HG03095 (cell line): ENCODE data around the gene CPEB3.
"Not testable (repeated sequence)": the region's sequence is repeated elsewhere in the genome, so short reads cannot be mapped to it uniquely, and the experiment has no call there.

Source experiments
- ATAC-seq: cut with Tn5 transposase; IDR thresholded peaks from one replicate; pipeline ENCODE4 v1.9.1; 2021; ENCODE audit warnings: moderate library complexity; ENCODE audit not compliant: unreplicated experiment

CPEB3 gene

DNA sequence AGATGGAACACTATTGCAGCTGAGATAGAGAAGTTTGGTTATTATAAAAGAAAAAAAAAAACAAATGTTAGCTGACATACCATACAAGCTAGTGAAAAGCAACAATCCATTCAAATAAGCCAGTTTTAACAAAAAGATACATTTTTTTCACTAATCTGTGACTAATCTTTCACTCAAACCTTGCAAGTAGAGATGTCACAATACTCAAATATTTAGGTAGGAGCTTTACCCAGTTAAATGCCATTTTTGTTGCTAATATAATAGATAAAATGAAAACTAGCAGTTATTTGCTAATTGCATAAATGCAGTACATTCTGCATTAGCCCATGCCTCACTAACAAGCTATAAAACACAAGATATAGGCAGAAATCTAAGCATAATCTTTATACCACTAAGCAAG lies 243.7 kb downstream of the CPEB3 start:
- no peak for ATAC-seq

DNA sequence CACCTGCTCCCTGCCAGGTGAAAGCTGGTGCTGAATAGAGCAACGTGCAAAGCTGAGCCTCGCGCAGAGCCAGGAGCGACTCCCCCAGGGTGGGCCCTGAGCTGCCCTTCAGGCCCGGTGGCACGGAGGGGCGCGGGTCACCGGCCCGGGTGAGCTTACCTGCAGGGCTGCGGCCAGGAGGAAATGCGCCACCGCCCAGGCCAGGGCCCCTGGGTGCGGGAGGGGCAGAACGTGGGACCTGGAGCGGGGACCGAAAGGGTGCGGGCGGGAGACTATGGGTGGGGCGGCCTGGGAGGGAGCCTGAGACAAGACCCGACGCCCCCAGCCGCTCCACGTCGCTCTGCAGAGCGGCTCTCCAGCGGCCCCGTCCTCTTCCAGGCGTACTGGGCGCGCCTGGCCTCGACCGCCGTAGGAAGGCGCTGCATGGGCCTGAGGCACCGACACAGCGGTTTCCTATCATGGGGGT lies 245.2 kb downstream of the CPEB3 start:
- no peak for ATAC-seq

DNA sequence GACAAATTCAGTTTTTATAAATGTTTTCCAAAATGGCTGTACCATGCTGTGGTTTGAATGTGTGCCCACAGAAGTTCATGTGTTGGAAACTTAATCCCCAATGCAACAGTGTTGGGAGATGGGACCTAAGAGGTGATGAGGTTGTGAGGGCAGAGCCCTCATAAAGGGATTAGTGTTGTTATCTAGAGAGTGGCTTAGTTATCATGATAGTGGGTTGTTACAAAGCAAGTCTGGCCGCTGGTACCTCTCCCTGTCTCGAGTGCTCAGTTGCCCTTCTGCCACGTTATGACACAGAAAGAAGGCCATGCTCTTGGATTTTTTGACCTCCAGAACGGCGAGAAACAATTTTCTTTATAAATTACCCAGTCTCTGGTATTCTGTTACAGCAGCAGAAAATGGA lies 248.3 kb downstream of the CPEB3 start:
- ATAC-seq = no peak

DNA sequence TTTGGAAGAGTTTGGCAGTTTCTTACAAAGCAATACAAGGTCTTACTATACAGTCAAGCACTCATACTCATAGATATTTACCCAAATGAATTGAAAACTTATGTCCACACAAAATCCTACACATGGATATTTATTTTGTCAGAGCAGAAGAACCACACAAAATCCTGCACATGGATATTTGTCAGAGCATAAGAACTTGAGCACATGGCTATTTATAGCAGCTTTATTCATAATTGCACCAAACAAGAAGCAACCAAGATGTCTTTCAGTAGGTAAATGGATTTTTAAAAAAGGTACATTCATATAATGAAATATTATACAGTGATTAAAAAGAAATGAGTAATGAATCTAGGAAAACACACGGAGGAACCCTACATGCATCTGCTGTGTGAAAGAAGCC lies 251.9 kb downstream of the CPEB3 start:
- no peak for ATAC-seq

DNA sequence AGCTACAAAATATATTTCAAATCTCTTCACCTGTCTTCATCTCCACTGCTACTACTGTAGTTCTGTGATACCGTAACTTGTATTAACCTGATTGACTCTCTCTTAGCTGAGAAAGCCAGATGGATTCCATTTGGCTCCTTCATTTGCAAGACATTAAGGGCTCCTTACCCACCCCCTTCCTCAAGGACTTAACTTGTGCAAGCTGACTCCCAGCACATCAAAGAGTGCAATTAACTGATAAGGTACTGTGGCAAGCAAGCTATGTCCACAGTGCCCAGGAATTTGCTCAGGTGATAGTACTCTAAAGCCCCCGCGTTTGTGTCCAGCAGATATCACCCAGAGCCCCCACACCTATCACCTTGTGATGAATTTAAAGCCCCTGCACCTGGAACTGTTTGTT lies 257.8 kb downstream of the CPEB3 start:
- ATAC-seq = not testable (repeated sequence)

DNA sequence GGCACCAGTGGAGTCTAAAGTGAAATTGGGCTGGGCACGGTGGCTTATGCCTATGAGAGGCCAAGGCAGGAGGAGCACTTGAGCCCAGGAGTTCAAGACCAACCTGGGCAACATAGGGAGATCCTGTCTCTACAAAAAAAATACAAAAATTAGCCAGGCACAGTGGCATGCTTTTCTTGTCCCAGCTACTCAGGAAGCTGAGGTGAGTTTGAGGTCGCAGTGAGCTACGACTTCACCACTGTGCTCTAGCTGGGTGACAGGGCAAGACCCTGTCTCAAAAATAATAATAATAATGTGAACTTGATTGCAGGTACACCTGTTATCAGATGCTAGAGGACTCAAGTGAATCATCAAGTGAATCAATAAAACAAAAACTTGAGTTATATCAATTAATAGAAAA lies 259.3 kb downstream of the CPEB3 start:
- no peak for ATAC-seq

DNA sequence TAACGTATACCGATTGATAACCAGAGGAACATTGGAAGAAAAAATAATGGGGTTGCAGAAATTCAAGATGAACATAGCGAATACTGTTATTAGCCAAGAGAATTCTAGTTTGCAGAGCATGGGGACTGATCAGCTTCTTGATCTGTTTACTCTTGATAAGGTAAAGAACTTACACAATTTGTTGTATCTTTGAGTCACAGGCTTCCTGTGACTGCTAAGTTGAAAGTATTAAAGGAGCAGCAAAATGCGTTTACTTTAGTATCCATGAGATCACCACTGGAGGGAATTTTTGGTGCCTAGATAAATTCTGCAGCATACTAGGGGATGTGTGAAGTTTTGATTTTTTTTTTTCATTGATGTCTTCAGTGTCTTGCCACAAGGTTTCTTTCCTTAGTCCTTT lies 263.7 kb downstream of the CPEB3 start:
- no peak for ATAC-seq

DNA sequence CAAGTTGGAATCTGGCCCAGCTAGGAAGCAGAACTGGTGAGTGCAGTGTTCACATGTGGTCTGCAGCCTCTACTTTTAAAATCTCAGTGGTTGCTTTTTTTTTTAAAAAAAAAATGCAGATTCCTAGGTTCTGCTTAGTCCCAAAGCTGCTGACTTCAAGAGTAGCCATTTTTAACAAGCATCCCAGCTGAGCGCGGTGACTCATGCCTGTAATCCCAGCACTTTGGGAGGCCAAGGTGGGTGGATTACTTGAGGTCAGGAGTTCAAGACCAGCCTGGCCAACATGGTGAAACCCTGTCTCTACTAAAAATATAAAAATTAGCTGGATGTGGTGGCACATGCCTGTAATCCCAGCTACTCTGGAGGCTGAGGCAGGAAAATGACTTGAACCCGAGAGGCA lies 265.5 kb downstream of the CPEB3 start:
- ATAC-seq = not testable (repeated sequence)

DNA sequence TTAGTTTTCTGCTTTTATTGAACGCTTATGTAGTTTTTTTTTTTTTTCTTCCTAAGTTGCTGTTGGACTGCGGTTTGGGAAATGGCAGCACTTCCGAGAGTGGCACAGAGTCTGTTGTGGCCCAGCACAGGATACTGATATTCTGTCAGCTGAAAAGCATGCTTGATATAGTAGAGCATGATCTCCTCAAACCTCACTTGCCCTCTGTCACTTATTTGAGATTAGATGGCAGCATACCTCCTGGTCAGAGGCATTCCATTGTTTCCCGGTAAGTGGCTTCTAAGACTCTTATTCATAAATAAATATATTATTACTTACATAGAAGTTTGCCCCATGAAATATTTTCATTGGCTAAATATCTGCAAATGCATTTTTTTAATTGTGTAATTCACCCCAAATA lies 266.2 kb downstream of the CPEB3 start:
- no peak for ATAC-seq

DNA sequence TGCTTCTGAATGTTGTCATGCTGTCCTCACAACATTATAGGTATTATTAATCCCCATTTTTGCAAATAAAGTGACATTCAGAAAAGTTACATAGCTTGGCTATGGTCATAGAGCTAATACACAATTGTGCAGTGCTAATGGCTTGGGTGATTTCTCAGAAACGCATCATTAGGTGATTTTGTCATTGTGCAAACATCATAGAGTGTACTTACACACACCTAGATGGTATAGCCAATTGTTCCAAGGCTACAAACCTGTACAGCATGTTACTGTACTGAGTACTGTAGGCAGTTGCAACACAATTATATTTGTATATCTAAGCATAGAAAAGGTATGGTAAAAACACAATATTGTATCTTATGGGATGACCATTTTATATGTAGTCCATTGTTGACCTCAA lies 276.3 kb downstream of the CPEB3 start:
- ATAC-seq = no peak

DNA sequence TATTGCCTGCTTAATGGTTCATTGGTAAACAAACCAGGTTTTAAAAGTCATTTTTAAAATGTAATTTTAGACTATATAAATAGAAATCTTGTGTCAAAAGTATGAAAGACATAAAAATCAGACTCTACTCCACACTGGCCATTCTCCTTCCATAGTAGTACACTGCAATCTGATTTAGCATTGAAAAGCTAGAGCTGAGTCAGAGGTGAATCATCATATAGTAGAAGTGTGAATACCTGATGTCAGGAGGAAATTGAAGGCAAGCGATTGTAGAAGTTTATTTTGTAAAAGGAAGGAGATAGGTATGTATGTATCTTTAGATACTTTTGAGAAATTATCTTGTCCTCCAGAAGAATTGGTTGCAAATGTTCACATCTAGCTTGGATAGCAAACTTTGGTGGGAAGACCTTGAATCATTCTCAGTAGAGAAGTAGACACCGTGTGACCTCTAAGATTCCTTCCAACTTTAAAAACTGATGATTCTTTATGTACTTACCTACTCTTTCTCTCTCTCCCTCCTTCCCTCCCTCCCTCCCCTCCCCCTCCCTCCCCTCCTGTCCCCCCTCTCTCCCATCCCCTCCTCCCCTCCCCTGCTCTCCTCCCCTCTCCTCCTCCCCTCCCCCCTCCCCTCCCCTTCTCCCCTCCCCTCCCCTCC lies 279.2 kb downstream of the CPEB3 start:
- ATAC-seq = no peak

DNA sequence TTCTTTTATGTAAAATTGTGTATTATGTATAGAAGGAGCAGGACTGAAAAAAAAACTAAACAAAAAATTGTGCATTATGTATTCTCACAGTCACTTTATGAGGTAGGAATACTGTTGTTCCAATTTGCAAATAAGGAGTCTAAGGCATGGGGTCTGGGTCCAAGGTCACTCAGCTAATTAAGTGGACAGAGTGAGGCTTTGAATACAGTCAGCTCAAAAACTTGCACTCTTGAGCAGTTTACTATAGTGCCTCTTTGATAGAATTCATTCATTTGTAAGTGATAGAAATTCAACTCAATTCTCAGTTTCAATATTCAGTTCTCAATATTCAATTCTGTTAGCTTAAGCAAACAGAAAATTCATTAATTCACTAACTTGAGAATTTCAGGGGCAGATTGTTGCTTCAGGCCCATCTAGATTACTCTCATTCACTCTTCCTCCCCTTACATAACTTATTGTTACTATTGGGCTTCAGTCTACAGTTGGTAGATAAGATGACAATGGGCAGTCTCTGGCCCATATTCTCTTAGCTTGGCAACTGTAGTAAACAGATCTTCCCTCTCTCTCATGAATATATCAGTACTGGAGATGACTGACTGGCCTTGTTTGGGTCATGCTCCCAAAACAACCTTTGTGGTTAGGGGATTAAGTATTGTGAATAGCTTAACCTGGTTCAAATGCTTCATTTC lies 280.7 kb downstream of the CPEB3 start:
- no peak for ATAC-seq

DNA sequence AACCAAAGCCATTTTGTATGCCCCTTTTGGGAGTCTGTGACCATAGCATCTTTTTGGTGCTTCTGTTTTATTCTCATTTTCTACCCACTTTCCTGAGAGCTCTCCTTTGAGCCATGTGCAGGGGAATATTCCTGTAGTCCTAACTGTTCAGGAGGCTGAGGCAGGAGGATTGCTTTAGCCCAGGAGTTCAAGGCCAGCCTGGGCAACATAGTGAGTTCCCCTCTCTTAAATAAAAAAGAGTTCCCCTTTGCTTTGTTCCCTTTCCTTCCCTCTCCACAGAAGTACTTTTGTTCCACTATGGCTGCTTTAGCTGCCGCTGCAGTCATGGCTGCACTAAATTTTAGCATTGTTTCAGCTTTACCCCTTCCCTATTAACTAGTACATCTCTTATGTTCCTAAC lies 281.4 kb downstream of the CPEB3 start:
- no peak for ATAC-seq

DNA sequence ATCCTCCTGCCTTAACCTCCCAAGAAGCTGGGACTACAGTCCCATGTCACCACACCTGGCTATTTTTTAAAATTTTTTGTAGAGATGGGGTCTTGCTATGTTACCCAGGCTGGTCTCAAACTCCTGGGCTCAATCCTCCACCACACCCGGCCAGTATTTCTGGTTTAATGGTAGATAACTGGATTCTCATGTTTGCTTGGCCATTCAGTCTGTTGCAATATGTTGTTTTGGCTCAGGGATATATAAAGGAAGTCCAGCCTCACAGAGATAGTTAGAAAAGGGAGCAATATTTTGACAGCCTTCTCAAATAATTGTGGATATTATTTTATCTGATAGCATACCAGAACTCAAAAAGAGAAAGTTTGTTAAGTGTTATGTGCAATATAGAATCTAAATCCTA lies 284.9 kb downstream of the CPEB3 start:
- ATAC-seq = no peak

DNA sequence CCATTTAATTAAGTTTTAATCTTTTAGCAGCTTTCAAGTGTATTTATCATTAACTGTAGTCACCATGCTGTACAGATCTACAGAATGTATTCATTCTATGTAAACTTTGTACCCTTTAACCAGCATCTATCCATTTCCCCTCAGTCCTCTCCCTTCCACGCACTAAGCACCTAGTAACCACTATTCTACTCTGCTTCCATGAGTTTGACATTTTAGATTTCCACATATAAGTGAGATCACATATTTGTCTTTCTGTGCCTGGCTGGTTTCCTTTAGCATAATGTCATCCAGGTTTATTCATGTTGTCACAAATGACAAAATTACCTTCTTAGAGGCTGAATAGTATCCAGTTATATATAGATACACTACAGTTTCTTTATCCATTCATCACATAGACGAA lies 287.6 kb downstream of the CPEB3 start:
- ATAC-seq = no peak

DNA sequence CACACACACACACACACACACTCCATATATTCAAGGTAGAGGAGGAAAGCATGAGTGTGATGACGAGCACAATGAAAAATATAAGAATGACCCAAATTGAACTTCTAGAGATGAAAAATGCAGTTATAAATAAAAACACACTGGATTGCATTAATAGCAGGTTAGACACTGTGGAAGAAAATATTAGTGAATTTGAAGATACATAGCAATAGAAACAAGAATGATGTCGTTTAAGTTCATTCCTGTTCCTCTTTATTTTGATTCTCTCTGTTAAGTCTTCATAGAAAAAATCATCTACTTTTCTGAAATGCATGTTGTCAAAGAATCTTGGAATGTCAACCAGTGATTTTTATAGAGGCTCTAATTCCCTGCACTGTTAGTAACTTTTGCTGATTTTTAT lies 288.9 kb downstream of the CPEB3 start:
- no peak for ATAC-seq

DNA sequence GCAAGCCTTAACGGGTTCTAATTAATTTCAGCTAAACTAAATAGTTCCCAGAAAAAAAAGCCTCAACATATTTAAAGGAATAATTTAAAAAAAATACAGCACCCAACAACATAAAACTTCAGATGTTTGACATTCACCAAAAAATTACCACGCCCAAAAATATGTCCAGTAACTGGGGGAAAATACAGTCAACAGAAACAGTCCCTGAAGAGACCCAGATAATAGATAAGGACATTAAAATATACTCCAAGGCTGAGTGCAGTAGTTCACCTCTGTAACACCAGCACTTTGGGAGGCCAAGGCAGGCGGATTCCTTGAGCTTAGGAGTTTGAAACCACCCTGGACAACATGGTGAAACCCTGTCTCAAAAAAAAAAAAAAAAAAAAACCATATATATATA lies 289.3 kb downstream of the CPEB3 start:
- ATAC-seq = no peak
